Measurements from ENCODE around the gene OR6X1.

DNA sequence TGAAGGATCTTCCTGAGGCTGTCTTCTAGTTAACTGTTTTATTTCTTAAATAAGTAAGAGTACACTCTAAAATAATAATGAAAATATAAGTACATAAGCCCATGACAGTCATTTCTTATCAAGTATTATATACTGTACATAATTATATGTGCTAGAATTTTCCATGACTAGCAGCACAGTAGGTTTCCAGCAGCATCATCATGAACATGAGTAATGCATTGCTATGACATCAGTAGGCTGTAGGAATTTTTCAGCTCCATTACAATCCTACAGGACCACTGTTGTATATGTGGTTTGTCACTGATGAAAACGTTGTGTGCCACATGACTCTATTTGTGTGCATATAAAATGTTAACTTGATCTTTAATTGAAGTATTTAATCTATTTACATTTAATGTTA, 34.9 kb downstream of the OR6X1 start:
- no peak for TF ChIP-seq TAF1 (IDR thresholded peaks at IDR 0.05; ENCODE audit: borderline replicate concordance, low read depth, low read length)
- no peak for TF ChIP-seq POLR2A (IDR thresholded peaks at IDR 0.05; ENCODE audit: low read depth, low read length)

All from GM12892 (cell line).